HG02588 (cell line): ENCODE results near the gene AGBL2.
A peak's percentile ranks its signal among the peaks of the same experiment; 100 is the strongest.
"Not testable (repeated sequence)": the region's sequence is repeated elsewhere in the genome, so short reads cannot be mapped to it uniquely, and the experiment has no call there.

Experiments used
- ATAC-seq: cut with Tn5 transposase; IDR thresholded peaks from one replicate; pipeline ENCODE4 v1.9.1; 2021; ENCODE audit warnings: mild to moderate bottlenecking, moderate library complexity; ENCODE audit not compliant: unreplicated experiment

Gene AGBL2

GRCh38 chr11:47715082-47715669 is at the start of gene AGBL2:
Gene AGBL2, minus strand, starts transcription at chr11:47715369. Its CDS starts 719 bp downstream, at chr11:47714650.
- peak; percentile 95 for ATAC-seq

GRCh38 chr11:47759291-47759690 is 44.1 kb upstream of the AGBL2 start:
- ATAC-seq, result not testable (repeated sequence)

DNA sequence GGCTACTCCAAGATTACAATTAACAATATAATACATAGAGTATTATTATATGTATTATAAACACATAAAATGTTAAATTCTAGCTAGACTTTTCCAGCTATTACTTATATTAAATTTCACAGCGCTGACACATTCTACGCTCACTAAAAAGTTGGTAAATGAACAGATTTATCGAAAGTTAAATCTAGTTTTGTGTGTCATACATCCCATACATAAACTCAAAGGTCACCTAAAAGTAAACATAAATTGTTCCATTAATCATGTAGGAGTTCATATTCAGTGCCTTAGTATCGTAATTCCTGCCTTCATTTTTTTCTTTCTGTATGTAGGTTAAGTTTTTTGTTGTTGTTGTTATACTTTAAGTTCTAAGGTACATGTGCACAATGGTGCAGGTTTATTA is 41.0 kb upstream of the AGBL2 start:
- ATAC-seq, result no peak

GRCh38 chr11:47750725-47751124 is 35.6 kb upstream of the AGBL2 start:
- no peak for ATAC-seq

DNA sequence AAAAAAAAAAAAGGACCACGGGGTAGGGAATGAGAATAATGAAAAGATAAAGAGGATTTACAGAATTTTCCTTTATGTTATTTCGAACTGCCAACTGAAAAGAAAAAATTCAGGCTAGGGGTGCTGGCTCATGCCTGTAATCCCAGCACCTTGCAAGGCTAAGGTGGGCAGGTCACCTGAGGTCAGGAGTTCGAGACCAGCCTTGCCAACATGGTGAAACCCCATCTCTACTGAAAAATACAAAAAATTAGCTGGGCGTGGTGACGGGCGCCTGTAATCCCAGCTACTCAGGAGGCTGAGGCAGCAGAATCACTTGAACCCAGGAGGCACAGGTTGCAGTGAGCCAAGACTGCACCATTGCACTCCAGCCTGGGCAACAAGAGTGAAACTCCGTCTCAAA is 27.3 kb upstream of the AGBL2 start:
- not testable (repeated sequence) for ATAC-seq

GRCh38 chr11:47737817-47738216 is 22.6 kb upstream of the AGBL2 start:
- not testable (repeated sequence) for ATAC-seq

- ATAC-seq, result no peak
Measured at GRCh38 chr11:47732271-47732670, 17.1 kb upstream of the AGBL2 start.

GRCh38 chr11:47731475-47731874 is 16.3 kb upstream of the AGBL2 start:
- no peak for ATAC-seq

- ATAC-seq, result no peak
Measured at GRCh38 chr11:47726878-47727514, 11.8 kb upstream of the AGBL2 start.

DNA sequence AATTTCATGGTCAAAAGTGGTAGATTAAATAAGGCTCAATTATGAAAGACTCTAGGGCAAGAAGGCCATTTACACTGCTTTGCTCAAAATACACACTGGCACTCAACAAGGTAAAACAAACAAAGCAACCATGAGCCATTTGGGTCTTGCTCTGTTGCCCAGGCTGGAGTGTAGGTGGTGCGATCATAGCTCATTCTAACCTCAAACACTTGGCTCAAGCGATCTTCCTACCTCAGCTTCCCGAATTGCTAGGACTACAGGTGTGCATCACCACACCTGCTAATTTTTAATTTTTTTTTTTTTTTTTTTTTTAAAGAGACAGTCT is 10.9 kb upstream of the AGBL2 start:
- no peak for ATAC-seq

DNA sequence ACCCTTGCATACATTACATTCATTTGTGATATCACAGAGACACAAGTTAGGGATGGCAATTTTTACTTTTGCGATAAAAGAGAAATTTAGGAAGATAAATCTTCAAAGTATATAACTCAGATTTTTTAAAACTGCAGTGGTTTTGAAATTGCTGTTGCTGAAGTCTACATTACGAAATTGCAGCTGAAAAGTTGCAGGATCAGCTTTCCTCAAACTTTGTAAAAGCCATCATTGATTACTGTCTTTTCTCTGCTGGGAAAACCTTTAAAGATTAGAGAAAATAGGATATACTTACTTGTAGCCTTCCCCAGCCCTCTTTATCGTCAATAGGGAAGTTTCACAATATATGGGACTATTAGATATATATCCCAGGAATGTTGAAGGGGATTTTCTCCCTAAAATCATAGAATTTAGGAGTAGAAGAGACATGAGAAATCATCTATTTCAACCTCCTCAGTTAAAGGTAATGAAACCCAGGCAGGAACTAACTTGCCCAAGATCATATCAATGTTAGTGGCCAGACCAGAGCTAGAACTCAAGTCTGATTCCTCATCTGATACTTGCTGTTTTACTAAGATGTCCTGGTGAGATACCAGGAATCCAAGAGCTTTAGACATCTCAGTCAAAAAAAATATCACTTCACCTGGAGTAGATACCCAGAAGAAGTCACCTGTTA is 10.4 kb upstream of the AGBL2 start:
- ATAC-seq, result no peak

GRCh38 chr11:47724041-47724729 is 9.0 kb upstream of the AGBL2 start:
- no peak for ATAC-seq

- ATAC-seq, result no peak
Measured at GRCh38 chr11:47723041-47723440, 7.9 kb upstream of the AGBL2 start.

GRCh38 chr11:47720651-47721050 is 5.5 kb upstream of the AGBL2 start:
- ATAC-seq, result no peak

- no peak for ATAC-seq
Measured at GRCh38 chr11:47716692-47717091, 1.5 kb upstream of the AGBL2 start.

GRCh38 chr11:47714554-47715081 is 551 bp downstream of the AGBL2 start:
- peak; percentile 3 for ATAC-seq

GRCh38 chr11:47711816-47712215 is 3.4 kb downstream of the AGBL2 start:
- no peak for ATAC-seq

DNA sequence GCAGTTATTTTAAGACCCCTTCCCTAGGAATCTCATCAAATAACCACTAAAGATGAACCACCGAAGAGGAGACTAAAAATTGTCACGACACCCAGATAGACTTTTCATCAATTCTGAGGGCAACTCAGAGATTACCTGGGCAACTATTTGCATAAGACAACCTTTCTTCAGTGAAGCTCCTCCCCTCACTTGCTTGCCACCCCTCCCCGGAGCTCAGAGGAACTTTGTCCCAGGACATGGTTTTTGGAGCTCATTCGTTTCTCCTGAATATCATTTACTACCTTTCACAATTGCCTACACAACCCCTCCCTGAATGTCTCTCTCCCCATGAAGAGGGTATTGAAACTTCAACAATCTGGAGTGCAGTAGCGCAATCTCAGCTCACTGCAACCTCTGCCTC is 3.9 kb downstream of the AGBL2 start:
- ATAC-seq, result no peak

DNA sequence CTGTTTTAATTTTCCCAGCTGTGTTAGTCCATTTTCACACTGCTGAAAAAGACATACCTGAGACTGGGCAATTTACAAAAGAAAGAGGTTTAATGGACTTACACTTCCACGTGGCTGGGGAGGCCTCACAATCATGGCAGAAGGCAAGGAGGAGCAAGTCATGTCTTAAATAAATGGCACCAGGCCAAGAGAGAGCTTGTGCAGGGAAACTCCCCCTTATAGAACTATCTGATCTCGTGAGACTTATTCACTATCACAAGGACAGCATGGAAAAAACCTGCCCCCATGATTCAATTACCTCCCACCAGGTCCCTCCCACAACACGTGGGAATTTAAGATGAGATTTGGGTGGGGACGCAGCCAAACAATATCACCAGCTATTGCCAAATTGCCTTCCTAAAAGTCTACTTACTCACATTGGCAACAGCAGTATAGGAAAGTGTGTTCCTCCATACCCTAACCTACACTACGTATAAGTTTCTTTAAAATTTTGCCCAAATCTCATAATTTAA is 7.8 kb downstream of the AGBL2 start:
- ATAC-seq, result not testable (repeated sequence)

DNA sequence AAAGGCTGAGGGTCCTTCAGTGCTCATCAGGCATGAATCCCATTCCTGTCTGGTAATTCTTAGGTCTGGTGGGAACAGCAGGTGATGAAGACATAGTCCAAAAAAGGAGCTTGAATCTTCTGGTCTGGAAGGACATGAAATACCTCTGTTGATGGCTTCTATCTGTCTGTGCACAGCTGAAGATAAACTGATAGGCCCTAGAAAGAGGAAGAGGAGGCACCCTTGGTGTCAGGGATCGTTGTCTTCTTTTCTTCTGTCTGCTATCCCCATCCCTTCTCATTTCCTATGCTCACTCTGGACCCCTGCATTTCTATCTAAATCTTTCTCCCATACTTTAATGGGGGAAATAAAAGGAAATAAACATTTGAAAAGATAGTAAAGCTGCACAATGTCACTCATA is 9.4 kb downstream of the AGBL2 start:
- no peak for ATAC-seq

- ATAC-seq, result no peak
Measured at GRCh38 chr11:47691979-47692378, 23.2 kb downstream of the AGBL2 start.
